ENCODE results near the gene PROK1.

GRCh38 chr1:110490791-110491451, 40.0 kb downstream of the PROK1 start:
- TF ChIP-seq TAF1 (IDR thresholded peaks at IDR 0.05; ENCODE audit: borderline replicate concordance, low read depth, low read length) (no peak), POLR2A (IDR thresholded peaks at IDR 0.05; ENCODE audit: low read depth, low read length) (no peak), POLR2AphosphoS5 (IDR thresholded peaks at IDR 0.05; ENCODE audit: low read depth, low read length) (no peak)
